K562 (cell line): ENCODE results near the gene SLC40A1. TPM values are rescaled to one million over a fixed set of nuclear protein-coding genes. Genes with fewer than 3 reads are reported as not detected.
A peak's percentile ranks its signal among the peaks of the same experiment; 100 is the strongest.

Source experiments
- ATAC-seq: fragments of 200-7000 bp; cut with Tn5 transposase; 3 replicates; pipeline ENCODE4 v1.9.1; 2020; ENCODE audit warnings: moderate library complexity
- BruUV-seq: library from RNA; stranded (reverse); fragments of 400-500 nt; replicated peaks from 2 replicates; lab custom pipeline; 2021; lab: Mats Ljungman, UMichigan
- CTCF ChIA-PET: fragments of 300-600 bp; formaldehyde crosslinking; extraction: SDS; loops from one replicate; lab custom pipeline; 2021; ENCODE audit warnings: low intra/inter-chr PET ratio; lab: Yijun Ruan, JAX
- POLR2A ChIA-PET: fragments of 300-600, 350-650 bp; sonication (Branson Sonifier 250); formaldehyde crosslinking; extraction: SDS; loops from one replicate; lab custom pipeline; 2021; ENCODE audit warnings: antibody characterized with exemption, inconsistent platforms; lab: Yijun Ruan, JAX
- DNase-seq, 4 experiments: peaks; one replicate each; pipeline versions ENCODE4 v3.0.0 to v3.0.0-alpha.2; 2011 to 2018; ENCODE audit warnings: low spot score in 3 of 4, mixed read lengths in 3 of 4; ENCODE audit errors: extremely low read depth in 1 of 4
- FAIRE-seq: peaks from 2 replicates; lab custom pipeline; 2011; peaks lifted over from hg19 to GRCh38; lab: Jason Lieb, UNC
- H2AFZ ChIP-seq: 2 replicates; pipeline ENCODE4 v1.6.0; 2011; ENCODE audit warnings: low read depth, low read length, control low read depth, inconsistent platforms
- H3K27ac ChIP-seq: fragments of 200-600 bp; 3 replicates; pipeline ENCODE4 v1.8.0; 2011; ENCODE audit warnings: low read depth, mild to moderate bottlenecking, control low read depth, inconsistent platforms, low read length, moderate library complexity, mixed read lengths; ENCODE audit errors: extremely low read depth
- H3K27me3 ChIP-seq, 2 experiments: fragments of 300-600 bp in 1 of 2; 2 replicates in 1 of 2; 3 replicates in 1 of 2; pipeline versions ENCODE4 v1.6.0 to v1.8.0; 2011; ENCODE audit warnings: inconsistent platforms in 2 of 2, low read length in 2 of 2, mild to moderate bottlenecking in 1 of 2, mixed read lengths in 1 of 2, moderate library complexity in 1 of 2; ENCODE audit not compliant: control insufficient read depth in 2 of 2, insufficient read depth in 2 of 2
- H3K36me3 ChIP-seq: fragments of 300-600 bp; 3 replicates; pipeline ENCODE4 v1.8.0; 2011; ENCODE audit warnings: mild to moderate bottlenecking, low read length, inconsistent platforms; ENCODE audit not compliant: control insufficient read depth, insufficient read depth
- H3K4me1 ChIP-seq, 2 experiments: fragments of 200-600 bp in 1 of 2; replicated peaks in 1 of 2; 2 replicates in 1 of 2; 3 replicates in 1 of 2; pipeline versions ENCODE4 v1.5.1 to v1.8.0; 2011; ENCODE audit warnings: inconsistent platforms in 2 of 2, low read length in 2 of 2, mild to moderate bottlenecking in 1 of 2, mixed read lengths in 1 of 2, moderate library complexity in 1 of 2; ENCODE audit not compliant: control insufficient read depth in 2 of 2, insufficient read depth in 2 of 2
- H3K4me2 ChIP-seq: 2 replicates; pipeline ENCODE4 v1.6.1; 2011; ENCODE audit warnings: low read length, control low read depth, inconsistent platforms, mixed read lengths; ENCODE audit not compliant: insufficient read depth
- H3K4me3 ChIP-seq: fragments of 200-600 bp; sonication (generic), shearing (Covaris generic); 2 replicates; pipeline ENCODE4 v1.5.1; 2016; ENCODE audit warnings: control low read depth, inconsistent platforms
- H3K79me2 ChIP-seq: fragments of 200-600 bp; 3 replicates; pipeline ENCODE4 v1.8.0; 2011; ENCODE audit warnings: low read length, inconsistent platforms; ENCODE audit not compliant: control insufficient read depth, insufficient read depth
- H3K9ac ChIP-seq, 2 experiments: 2 replicates each; pipeline versions ENCODE4 v1.6.0 to v1.6.1; 2011; ENCODE audit warnings: low read depth in 2 of 2, low read length in 2 of 2, control low read depth in 1 of 2, inconsistent platforms in 1 of 2, mild to moderate bottlenecking in 1 of 2, mixed read lengths in 1 of 2; ENCODE audit not compliant: insufficient read depth in 1 of 2
- H3K9me1 ChIP-seq: one replicate; pipeline ENCODE4 v1.6.0; 2011; ENCODE audit warnings: inconsistent platforms, mild to moderate bottlenecking, low read length, moderate library complexity; ENCODE audit not compliant: control insufficient read depth, insufficient read depth
- H3K9me3 ChIP-seq: replicated peaks from 2 replicates; pipeline ENCODE4 v1.5.1; 2011; ENCODE audit warnings: low read depth, low read length, inconsistent platforms; ENCODE audit not compliant: control insufficient read depth, insufficient read depth
- H4K20me1 ChIP-seq: replicated peaks from 2 replicates; pipeline ENCODE4 v1.6.1; 2011; ENCODE audit warnings: low read length, inconsistent platforms, mixed read lengths; ENCODE audit not compliant: control insufficient read depth, insufficient read depth
- ASH1L ChIP-seq: fragments of 450-650 bp; IDR thresholded peaks from 2 replicates; pipeline ENCODE4 v1.6.1; 2018; ENCODE audit warnings: borderline replicate concordance, mild to moderate bottlenecking, low read depth; ENCODE audit not compliant: partially characterized antibody
- BCL6 ChIP-seq: fragments of 250-450 bp; sonication (Bioruptor Pico); IDR thresholded peaks from 2 replicates; pipeline ENCODE4 v1.4.0; 2020
- CXXC5 ChIP-seq: fragments of 250-450 bp; sonication (Bioruptor Pico); IDR thresholded peaks from 2 replicates; pipeline ENCODE4 v1.8.0; 2022; ENCODE audit warnings: inconsistent platforms, mild to moderate bottlenecking, moderate library complexity
- ETS1 ChIP-seq: conservative IDR thresholded peaks from 2 replicates; pipeline ENCODE4 v1.6.1; 2011; ENCODE audit warnings: low read depth, mild to moderate bottlenecking, low read length; ENCODE audit not compliant: control insufficient read depth
- KAT2B ChIP-seq: IDR thresholded peaks from one replicate; pipeline ENCODE4 v1.6.1; 2012; ENCODE audit warnings: low read depth, mild to moderate bottlenecking, control low read depth, inconsistent platforms, low read length, moderate library complexity
- KDM1A ChIP-seq, 2 experiments: fragments of 450-650 bp; IDR thresholded peaks; 2 replicates each; pipeline ENCODE4 v1.6.1; 2016; ENCODE audit warnings: mild to moderate bottlenecking in 2 of 2
- MTA1 ChIP-seq: fragments of 450-650 bp; IDR thresholded peaks from 2 replicates; pipeline ENCODE4 v1.6.1; 2017; ENCODE audit warnings: borderline replicate concordance
- NR2C1 ChIP-seq, 2 experiments: fragments of 450-650 bp; IDR thresholded peaks; 2 replicates each; pipeline ENCODE4 v1.6.1; 2017; ENCODE audit warnings: mild to moderate bottlenecking in 2 of 2, antibody characterized with exemption in 1 of 2, inconsistent platforms in 1 of 2, missing compliant biosample characterization in 1 of 2, missing genetic modification characterization in 1 of 2
- PRPF4 ChIP-seq: fragments of 200-400 bp; formaldehyde crosslinking; IDR thresholded peaks from one replicate; pipeline ENCODE4 v1.6.1; 2017; ENCODE audit warnings: low read length, low read depth, mild to moderate bottlenecking; ENCODE audit not compliant: insufficient read depth, poor library complexity, severe bottlenecking
- SMARCB1 ChIP-seq: IDR thresholded peaks from 2 replicates; pipeline ENCODE4 v1.6.1; 2011; ENCODE audit warnings: improper control_type of control experiment, low read depth; ENCODE audit not compliant: insufficient read length
- VEZF1 ChIP-seq: fragments of 200-800 bp; sonication (Bioruptor generic); IDR thresholded peaks from 2 replicates; pipeline ENCODE4 v1.6.1; 2017; ENCODE audit warnings: missing genetic modification characterization, missing compliant biosample characterization
- ZC3H4 ChIP-seq: sonication (generic); formaldehyde crosslinking; IDR thresholded peaks from 2 replicates; pipeline ENCODE4 v1.9.0; 2021; ENCODE audit warnings: missing genetic modification reagents, borderline replicate concordance
- ZNF263 ChIP-seq: sonication (generic); formaldehyde crosslinking; IDR thresholded peaks from 2 replicates; pipeline ENCODE4 v1.8.0; 2022; ENCODE audit warnings: mild to moderate bottlenecking, missing genetic modification reagents, borderline replicate concordance
- WGBS: fragments of 100-300 bp; shearing (Covaris generic); methylation state at CpG from one replicate; pipeline ENCODE4 v1.1.6; 2016; ENCODE audit warnings: low coverage, mixed read lengths; ENCODE audit not compliant: insufficient coverage; ENCODE audit errors: missing lambda C conversion rate; 5-methylcytosine and 5-hydroxymethylcytosine counted together
- in situ Hi-C: fragments of 300-500 bp; cut with MboI; formaldehyde crosslinking; loops from 4 replicates; pipeline ENCODE4 v1.15.0; 2018; ENCODE audit warnings: inconsistent platforms, mixed read lengths
- intact Hi-C: fragments of 100-400 bp; cut with micrococcal nuclease; formaldehyde crosslinking; loops from 2 replicates; pipeline ENCODE4 v1.14.2; 2022
- polyA plus RNA-seq, 8 experiments: library from polyadenylated mRNA; depleted of rRNA in 4 of 8; stranded (reverse) in 5 of 8; unstranded in 3 of 8; fragments of >200 nt; fragmentation: Nextera tagmentation in 2 of 8; fragmentation: Illumina TruSeq in 1 of 8; extraction: Ambion mirVana in 2 of 8; extraction: Trizol in 1 of 8; gene quantifications; 2 replicates each; pipeline versions ENCODE4 v1.2.1 to v1.2.3, GENCODE V29; 2011 to 2014; ENCODE audit warnings: inconsistent platforms in 1 of 8, missing spikeins in 1 of 8
- total RNA-seq, 7 experiments: library from RNA; depleted of rRNA in 6 of 7; stranded (reverse); fragments of >200 nt in 6 of 7; fragmentation: Illumina TruSeq in 2 of 7; extraction: Trizol in 2 of 7; gene quantifications; 2 replicates each; pipeline versions ENCODE4 v1.2.1 to v1.2.3, GENCODE V29; 2011 to 2021; ENCODE audit warnings: low replicate concordance in 1 of 7
- TF ChIP-seq, protein P1 (sequence below): fragments of 450-650 bp; formaldehyde crosslinking; IDR thresholded peaks from 2 replicates; pipeline ENCODE4 v1.4.0; 2022; ENCODE audit warnings: missing genetic modification characterization
- TF ChIP-seq, protein P2 (sequence below): fragments of 450-650 bp; formaldehyde crosslinking; conservative IDR thresholded peaks from 2 replicates; pipeline ENCODE4 v1.4.0; 2022; ENCODE audit warnings: mild to moderate bottlenecking, missing genetic modification characterization

Gene SLC40A1
- total and polyA plus RNA-seq, 9 of the 15 experiments (the other 6 are each of a cell fraction or from before 2014, with no cell fraction given) = 42.2 to 95.9 (median 54.9) TPM

- H3K4me2 ChIP-seq = peak overlapping the region; percentile 91
- TF ChIP-seq, protein P1, sequence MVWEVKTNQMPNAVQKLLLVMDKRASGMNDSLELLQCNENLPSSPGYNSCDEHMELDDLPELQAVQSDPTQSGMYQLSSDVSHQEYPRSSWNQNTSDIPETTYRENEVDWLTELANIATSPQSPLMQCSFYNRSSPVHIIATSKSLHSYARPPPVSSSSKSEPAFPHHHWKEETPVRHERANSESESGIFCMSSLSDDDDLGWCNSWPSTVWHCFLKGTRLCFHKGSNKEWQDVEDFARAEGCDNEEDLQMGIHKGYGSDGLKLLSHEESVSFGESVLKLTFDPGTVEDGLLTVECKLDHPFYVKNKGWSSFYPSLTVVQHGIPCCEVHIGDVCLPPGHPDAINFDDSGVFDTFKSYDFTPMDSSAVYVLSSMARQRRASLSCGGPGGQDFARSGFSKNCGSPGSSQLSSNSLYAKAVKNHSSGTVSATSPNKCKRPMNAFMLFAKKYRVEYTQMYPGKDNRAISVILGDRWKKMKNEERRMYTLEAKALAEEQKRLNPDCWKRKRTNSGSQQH (CRISPR knock-in tag) = no peak
- no peak for TF ChIP-seq CXXC5 (CRISPR knock-in tag)
- no peak for TF ChIP-seq NR2C1 (IDR thresholded peaks at IDR 0.05)
- TF ChIP-seq NR2C1 (tag; IDR thresholded peaks at IDR 0.05) = no peak
- TF ChIP-seq KAT2B = no peak
- no peak for TF ChIP-seq BCL6 (CRISPR knock-in tag)
- TF ChIP-seq MTA1 = no peak
- no peak for TF ChIP-seq ZC3H4 (CRISPR knock-in tag)
- no peak for TF ChIP-seq SMARCB1
- TF ChIP-seq KDM1A (IDR thresholded peaks at IDR 0.05) = no peak; a peak in 1 of 4 replicates
- peak; percentile 3; the same call in 1 of the 2 replicates for TF ChIP-seq VEZF1
- no peak for TF ChIP-seq PRPF4
- no peak for TF ChIP-seq ETS1
- no peak for TF ChIP-seq ZNF263
- TF ChIP-seq ASH1L = no peak
- TF ChIP-seq, protein P2, sequence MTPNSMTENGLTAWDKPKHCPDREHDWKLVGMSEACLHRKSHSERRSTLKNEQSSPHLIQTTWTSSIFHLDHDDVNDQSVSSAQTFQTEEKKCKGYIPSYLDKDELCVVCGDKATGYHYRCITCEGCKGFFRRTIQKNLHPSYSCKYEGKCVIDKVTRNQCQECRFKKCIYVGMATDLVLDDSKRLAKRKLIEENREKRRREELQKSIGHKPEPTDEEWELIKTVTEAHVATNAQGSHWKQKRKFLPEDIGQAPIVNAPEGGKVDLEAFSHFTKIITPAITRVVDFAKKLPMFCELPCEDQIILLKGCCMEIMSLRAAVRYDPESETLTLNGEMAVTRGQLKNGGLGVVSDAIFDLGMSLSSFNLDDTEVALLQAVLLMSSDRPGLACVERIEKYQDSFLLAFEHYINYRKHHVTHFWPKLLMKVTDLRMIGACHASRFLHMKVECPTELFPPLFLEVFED (CRISPR knock-in tag) = no peak
Observed at GRCh38 chr2:189582140-189582808, 1.7 kb upstream of the SLC40A1 start.

More at GRCh38 chr2:189582140-189582808, 1.7 kb upstream of the SLC40A1 start:
- Histone ChIP-seq H4K20me1 (no peaks in the 10 kb centered on the region), H3K9me3 (no peaks in the 10 kb centered on the region), H3K27ac (peak overlapping the region; percentile 95), H2AFZ (peak overlapping the region; percentile 91), H3K4me1 (peaks cover 0 to 17% of the 10 kb centered on the region in 2 experiments; a peak in 3 of 5 replicates), H3K27me3 (no peaks in the 10 kb centered on the region), H3K4me3 (peak overlapping the region; percentile 53), H3K9me1 (no peaks in the 10 kb centered on the region), H3K9ac (peak overlapping the region in 1 of 2 experiments; percentile 86; a peak in 3 of 4 replicates), H3K36me3 (peaks cover 28% of the 10 kb centered on the region), H3K79me2 (peaks cover 62% of the 10 kb centered on the region)
- TSS peak; percentile 77 for BruUV-seq
- in situ Hi-C loops = loop anchor here (5.0 kb wide), 1 partner anchor 50 kb away; no protein-coding TSS in a partner anchor
- no peak for FAIRE-seq
- CTCF ChIA-PET = no interaction called here
- DNase-seq = peak in 2 of 4 experiments; percentile 12 to 53
- intact Hi-C loops = loop anchor here (5.0 kb wide), 1 partner anchor 75 kb away; no protein-coding TSS in a partner anchor
- POLR2A ChIA-PET = interaction anchor here (0.5 to 1.8 kb wide), 4 partner anchors 23 to 1231 kb away, joined by 3 to 4 read pairs (median 4); no protein-coding TSS in a partner anchor
- 1% methylated on average over 6 of the region's 6 CpGs for WGBS
- peak; percentile 12 for ATAC-seq
